Esophagus muscularis mucosa (tissue), 3 donors: ENCODE data around the gene PRMT7.

Source experiments
- POLR2A ChIP-seq: fragments of 450-650 bp; IDR thresholded peaks from one replicate; pipeline ENCODE4 v1.6.1; 2017; ENCODE audit warnings: antibody characterized with exemption, moderate library complexity, mild to moderate bottlenecking, low read depth
- TF ChIP-seq, protein P1 (sequence below), 3 experiments: fragments of 200-600 bp in 2 of 3; fragments of 450-650 bp in 1 of 3; sonication (generic) in 2 of 3; IDR thresholded peaks; one replicate each; pipeline ENCODE4 v1.5.1; 2017 to 2019; ENCODE audit warnings: antibody characterized with exemption in 3 of 3, mild to moderate bottlenecking in 2 of 3, moderate library complexity in 1 of 3

DNA sequence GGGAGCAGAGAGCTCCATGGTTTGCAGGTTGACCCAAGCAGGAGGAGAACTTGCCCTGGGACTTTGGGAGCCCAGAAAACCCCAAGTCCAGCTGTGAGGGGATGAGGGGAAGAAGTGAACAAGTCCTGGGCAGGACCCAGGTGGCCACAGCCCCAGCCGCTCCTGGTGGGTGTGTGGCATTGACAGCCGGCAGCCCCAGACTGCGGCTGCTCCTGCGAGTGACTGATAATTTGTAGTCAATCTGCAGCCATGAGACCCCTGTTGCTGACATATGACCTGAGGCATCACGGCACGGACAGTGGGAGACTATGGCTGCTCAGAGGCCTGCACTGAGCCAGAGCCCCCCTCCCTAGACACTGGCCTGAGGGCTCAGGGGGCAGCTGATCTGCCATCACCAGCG, 66.4 kb downstream of the PRMT7 start:
- TF ChIP-seq, protein P1, sequence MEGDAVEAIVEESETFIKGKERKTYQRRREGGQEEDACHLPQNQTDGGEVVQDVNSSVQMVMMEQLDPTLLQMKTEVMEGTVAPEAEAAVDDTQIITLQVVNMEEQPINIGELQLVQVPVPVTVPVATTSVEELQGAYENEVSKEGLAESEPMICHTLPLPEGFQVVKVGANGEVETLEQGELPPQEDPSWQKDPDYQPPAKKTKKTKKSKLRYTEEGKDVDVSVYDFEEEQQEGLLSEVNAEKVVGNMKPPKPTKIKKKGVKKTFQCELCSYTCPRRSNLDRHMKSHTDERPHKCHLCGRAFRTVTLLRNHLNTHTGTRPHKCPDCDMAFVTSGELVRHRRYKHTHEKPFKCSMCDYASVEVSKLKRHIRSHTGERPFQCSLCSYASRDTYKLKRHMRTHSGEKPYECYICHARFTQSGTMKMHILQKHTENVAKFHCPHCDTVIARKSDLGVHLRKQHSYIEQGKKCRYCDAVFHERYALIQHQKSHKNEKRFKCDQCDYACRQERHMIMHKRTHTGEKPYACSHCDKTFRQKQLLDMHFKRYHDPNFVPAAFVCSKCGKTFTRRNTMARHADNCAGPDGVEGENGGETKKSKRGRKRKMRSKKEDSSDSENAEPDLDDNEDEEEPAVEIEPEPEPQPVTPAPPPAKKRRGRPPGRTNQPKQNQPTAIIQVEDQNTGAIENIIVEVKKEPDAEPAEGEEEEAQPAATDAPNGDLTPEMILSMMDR (IDR thresholded peaks at IDR 0.05): no peak
- no peak for TF ChIP-seq POLR2A
